ENCODE measurements around the gene ASB6. TPM values are rescaled to one million over a fixed set of nuclear protein-coding genes. Genes with fewer than 3 reads are reported as not detected.

The ASB6 gene
- total RNA-seq, 1 experiment from 2014 or later = 21.0 TPM

- no peak overlapping the region for H3K56ac ChIP-seq (ENCODE audit: insufficient read length, low read depth, low read length)
- no peak overlapping the region for H3T11ph ChIP-seq (ENCODE audit: low read length)
- H3K27me3 Mint-ChIP-seq (ENCODE audit: low read depth) = no peaks in the 10 kb centered on the region; the same call in 1 of the 2 replicates
- peaks cover 7 to 17% of the 10 kb centered on the region in 2 experiments for H3K4me1 Mint-ChIP-seq
- TF ChIP-seq, protein P1, sequence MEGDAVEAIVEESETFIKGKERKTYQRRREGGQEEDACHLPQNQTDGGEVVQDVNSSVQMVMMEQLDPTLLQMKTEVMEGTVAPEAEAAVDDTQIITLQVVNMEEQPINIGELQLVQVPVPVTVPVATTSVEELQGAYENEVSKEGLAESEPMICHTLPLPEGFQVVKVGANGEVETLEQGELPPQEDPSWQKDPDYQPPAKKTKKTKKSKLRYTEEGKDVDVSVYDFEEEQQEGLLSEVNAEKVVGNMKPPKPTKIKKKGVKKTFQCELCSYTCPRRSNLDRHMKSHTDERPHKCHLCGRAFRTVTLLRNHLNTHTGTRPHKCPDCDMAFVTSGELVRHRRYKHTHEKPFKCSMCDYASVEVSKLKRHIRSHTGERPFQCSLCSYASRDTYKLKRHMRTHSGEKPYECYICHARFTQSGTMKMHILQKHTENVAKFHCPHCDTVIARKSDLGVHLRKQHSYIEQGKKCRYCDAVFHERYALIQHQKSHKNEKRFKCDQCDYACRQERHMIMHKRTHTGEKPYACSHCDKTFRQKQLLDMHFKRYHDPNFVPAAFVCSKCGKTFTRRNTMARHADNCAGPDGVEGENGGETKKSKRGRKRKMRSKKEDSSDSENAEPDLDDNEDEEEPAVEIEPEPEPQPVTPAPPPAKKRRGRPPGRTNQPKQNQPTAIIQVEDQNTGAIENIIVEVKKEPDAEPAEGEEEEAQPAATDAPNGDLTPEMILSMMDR (conservative IDR thresholded peaks at IDR 0.05) = no peak
- peaks cover 11% of the 10 kb centered on the region for H3K79me1 ChIP-seq (ENCODE audit: insufficient read depth, low read depth, low read length, poor library complexity, severe bottlenecking)
- H2BK5ac ChIP-seq (ENCODE audit: insufficient read length, low read length) = no peak overlapping the region
- H3K9me3 Mint-ChIP-seq = no peaks in the 10 kb centered on the region; a peak in 2 of 5 replicates
- no peaks in the 10 kb centered on the region for H3K9me3 ChIP-seq (ENCODE audit: control insufficient read depth, low read depth, low read length)
- no peak overlapping the region for H2BK120ac ChIP-seq (ENCODE audit: low read depth, low read length, poor library complexity, severe bottlenecking)
- H2AFZ ChIP-seq (ENCODE audit: low read length) = no peak overlapping the region
- H4K5ac ChIP-seq (ENCODE audit: insufficient read length, low read depth, low read length) = no peak overlapping the region
- H3K4me2 ChIP-seq (ENCODE audit: insufficient read depth, insufficient read length, low read length) = no peak overlapping the region
- no peak overlapping the region for H3K4me3 Mint-ChIP-seq
- H3K4me1 ChIP-seq (ENCODE audit: insufficient read depth, low read length) = no peaks in the 10 kb centered on the region
- no peak overlapping the region for H2AK5ac ChIP-seq (ENCODE audit: insufficient read length, low read length)
- no peak overlapping the region for H2BK12ac ChIP-seq (ENCODE audit: insufficient read length, low read depth, low read length)
- H4K8ac ChIP-seq (replicated peaks; ENCODE audit: insufficient read length, low read depth, low read length) = no peak overlapping the region
- peaks cover 0 to 3% (median 0%) of the 10 kb centered on the region in 3 experiments; a peak in 2 of 7 replicates for H3K36me3 Mint-ChIP-seq (ENCODE audit: insufficient read depth in 1 of 3, low read depth in 3 of 3)
- WGBS (ENCODE audit: extremely low coverage, insufficient read length, low lambda C conversion rate) = no CpG with 5 or more reads among the region's 10 CpGs
- H3K9ac ChIP-seq (ENCODE audit: extremely low read depth, insufficient read length, low read length) = no peak overlapping the region
- no peak overlapping the region for H3K18ac ChIP-seq (ENCODE audit: insufficient read length, low read depth, low read length)
- H3K27ac Mint-ChIP-seq = no peak overlapping the region
- no peak overlapping the region for H3K14ac ChIP-seq (ENCODE audit: insufficient read depth, low read length)
- no peaks in the 10 kb centered on the region for H3K27me3 ChIP-seq (ENCODE audit: insufficient read depth, low read length)
- no peak overlapping the region for H2BK20ac ChIP-seq (ENCODE audit: low read depth, low read length, poor library complexity, severe bottlenecking)
- no peak overlapping the region for H3K23ac ChIP-seq (ENCODE audit: insufficient read length, low read depth, low read length)
- peaks cover 3% of the 10 kb centered on the region; the same call in 1 of the 2 replicates for H3K79me2 ChIP-seq (ENCODE audit: insufficient read depth, low read length)
- peaks cover 12% of the 10 kb centered on the region for H3K23me2 ChIP-seq (ENCODE audit: insufficient read length, low read depth, low read length, poor library complexity, severe bottlenecking)
- H4K20me1 ChIP-seq (ENCODE audit: control insufficient read depth, insufficient read depth, insufficient read length) = no peaks in the 10 kb centered on the region
- no peak for DNase-seq
- H4K91ac ChIP-seq (ENCODE audit: insufficient read length, low read depth, low read length) = no peak overlapping the region
- no peak overlapping the region for H3K4ac ChIP-seq (ENCODE audit: low read depth, low read length)
- no peak overlapping the region for H3K27ac ChIP-seq (ENCODE audit: insufficient read length, low read depth, low read length)
- H2BK15ac ChIP-seq (ENCODE audit: low read depth, low read length) = no peak overlapping the region
Measured at GRCh38 chr9:129643706-129644105, 1.8 kb upstream of the ASB6 start.

Measured in H9 (cell line).